Epithelial cell of esophagus (primary cell): ENCODE measurements around the gene DACT2.

ENCODE experiments used
- DNase-seq: peaks from one replicate; pipeline ENCODE4 v3.0.0; 2010; ENCODE audit warnings: low read depth
- H3K4me3 ChIP-seq: 2 replicates; pipeline ENCODE4 v1.5.1; 2011; ENCODE audit warnings: mild to moderate bottlenecking, low read length, control low read depth
- TF ChIP-seq, protein P1 (sequence below): IDR thresholded peaks from 2 replicates; pipeline ENCODE4 v1.5.1; 2011; ENCODE audit warnings: low read depth, mild to moderate bottlenecking, low read length, control low read depth, inconsistent platforms; ENCODE audit not compliant: insufficient read depth; ENCODE audit errors: missing control alignments

The DACT2 gene

DNA sequence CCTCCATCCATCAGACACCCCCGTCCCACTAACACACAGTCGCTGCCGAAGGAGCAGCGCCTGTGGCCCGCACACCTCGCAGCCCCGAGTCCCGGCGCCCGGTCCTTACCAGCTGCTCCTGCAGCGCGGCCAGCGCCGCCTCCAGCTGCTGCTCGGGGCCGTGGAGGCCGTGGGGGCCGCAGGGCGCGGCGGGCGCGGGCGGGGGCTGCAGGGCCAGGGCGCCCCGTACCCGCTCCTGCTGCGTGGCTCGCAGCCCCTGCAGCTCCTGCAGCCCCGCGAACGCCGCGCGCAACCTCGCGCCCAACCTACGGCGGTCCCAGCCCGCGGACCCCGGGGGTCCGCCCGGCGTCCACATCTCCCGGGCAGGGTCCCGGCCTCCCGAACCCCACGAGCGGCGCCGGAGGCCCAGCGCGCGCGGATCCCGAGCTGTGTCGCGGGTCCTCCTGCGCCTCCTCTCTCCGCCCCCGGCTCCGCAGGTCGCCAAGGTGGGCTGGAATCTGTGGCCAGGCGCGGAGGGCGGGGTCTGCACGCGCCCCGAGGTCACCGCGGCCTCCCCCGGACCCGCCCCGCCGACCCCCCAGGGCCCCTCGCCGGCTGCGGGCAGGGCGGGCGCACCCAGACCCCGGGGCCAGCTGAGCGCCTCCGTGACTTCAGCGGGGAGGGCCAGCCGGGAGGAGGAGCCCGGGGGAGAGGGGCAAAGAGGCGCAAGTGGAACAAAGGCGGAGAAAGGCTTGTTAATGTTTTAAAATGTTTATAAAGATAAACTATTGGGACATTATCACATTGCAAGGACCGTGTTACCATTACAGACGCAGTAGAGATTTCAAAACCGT is at the start of gene DACT2:
DACT2 (minus strand) TSS at position 499 of the 833 bp plus-strand sequence; CDS start at position 355, 144 bp downstream.
- TF ChIP-seq, protein P1, sequence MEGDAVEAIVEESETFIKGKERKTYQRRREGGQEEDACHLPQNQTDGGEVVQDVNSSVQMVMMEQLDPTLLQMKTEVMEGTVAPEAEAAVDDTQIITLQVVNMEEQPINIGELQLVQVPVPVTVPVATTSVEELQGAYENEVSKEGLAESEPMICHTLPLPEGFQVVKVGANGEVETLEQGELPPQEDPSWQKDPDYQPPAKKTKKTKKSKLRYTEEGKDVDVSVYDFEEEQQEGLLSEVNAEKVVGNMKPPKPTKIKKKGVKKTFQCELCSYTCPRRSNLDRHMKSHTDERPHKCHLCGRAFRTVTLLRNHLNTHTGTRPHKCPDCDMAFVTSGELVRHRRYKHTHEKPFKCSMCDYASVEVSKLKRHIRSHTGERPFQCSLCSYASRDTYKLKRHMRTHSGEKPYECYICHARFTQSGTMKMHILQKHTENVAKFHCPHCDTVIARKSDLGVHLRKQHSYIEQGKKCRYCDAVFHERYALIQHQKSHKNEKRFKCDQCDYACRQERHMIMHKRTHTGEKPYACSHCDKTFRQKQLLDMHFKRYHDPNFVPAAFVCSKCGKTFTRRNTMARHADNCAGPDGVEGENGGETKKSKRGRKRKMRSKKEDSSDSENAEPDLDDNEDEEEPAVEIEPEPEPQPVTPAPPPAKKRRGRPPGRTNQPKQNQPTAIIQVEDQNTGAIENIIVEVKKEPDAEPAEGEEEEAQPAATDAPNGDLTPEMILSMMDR: no peak
- no peak within 1 kb of the TSS for H3K4me3 ChIP-seq
- DNase-seq: no peak

DNA sequence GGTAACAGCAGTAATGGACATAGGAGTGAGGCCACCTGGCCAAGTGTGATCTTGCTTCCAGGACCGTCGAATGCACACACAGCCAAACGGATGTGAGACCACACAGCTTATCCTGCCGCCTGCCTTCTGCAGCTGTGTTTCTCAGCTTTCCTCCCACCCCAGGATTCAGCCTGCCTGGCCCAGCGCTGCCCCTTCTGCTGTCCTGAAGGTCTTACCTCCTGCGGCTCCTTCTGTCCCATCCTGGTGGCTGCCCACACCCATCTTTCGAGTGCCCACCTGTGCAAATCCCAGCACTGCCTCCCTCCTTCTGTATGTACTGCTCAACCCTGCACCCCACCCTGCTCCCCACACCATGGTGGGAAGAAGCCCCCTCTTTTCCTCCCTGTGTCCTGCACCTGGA is 49.4 kb upstream of the DACT2 start:
- no peak overlapping the region for H3K4me3 ChIP-seq
- TF ChIP-seq, protein P1: no peak
- DNase-seq: no peak

- no peak overlapping the region for H3K4me3 ChIP-seq
- DNase-seq: no peak
- TF ChIP-seq, protein P1: no peak
These were observed 48.7 kb upstream of the DACT2 start for GRCh38 chr6:168368066-168368820.

DNA sequence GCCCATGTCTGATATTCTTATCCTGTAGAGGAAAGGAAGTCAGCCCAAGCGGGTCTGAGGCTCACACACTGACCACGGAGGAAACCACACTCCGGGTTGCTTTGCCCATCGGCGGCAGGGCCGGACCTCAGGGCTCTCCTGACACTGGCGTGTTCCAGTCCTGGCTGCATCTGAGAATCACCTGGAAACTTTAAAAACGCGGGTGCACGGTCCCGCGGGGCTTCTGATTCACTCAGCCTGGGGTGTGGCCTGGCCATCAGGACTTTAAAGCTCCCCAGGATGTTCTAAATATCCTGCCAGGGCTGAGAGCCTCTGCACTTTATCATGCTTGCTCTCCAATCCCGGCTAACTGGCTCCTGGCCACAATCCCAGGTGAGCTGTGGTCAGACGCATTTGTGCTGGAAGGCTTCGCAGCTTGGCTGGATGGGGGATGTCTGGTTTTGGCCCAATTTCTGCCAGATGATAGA is 47.7 kb upstream of the DACT2 start:
- H3K4me3 ChIP-seq: no peak overlapping the region
- TF ChIP-seq, protein P1: no peak
- no peak for DNase-seq

DNA sequence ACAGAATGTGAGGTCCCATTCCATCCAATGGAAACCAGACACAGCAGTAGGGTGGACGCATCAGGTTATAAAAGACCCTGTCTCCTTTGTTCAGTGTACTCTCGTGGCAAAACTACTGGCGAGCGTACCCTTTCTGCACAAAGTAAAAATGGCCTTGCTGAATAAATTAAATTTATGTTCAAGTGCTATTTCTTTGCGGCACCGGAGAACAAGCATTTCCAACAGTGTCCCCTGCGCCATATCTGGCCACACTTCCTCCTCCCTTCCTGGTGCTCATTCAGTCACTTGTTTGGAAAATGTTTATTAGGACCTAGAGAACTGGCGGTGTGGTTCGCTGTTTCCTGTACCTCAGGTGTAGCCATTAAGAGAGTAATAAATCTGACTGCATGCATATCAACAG is 46.9 kb upstream of the DACT2 start:
- TF ChIP-seq, protein P1: no peak
- H3K4me3 ChIP-seq: no peak overlapping the region
- DNase-seq: no peak

DNA sequence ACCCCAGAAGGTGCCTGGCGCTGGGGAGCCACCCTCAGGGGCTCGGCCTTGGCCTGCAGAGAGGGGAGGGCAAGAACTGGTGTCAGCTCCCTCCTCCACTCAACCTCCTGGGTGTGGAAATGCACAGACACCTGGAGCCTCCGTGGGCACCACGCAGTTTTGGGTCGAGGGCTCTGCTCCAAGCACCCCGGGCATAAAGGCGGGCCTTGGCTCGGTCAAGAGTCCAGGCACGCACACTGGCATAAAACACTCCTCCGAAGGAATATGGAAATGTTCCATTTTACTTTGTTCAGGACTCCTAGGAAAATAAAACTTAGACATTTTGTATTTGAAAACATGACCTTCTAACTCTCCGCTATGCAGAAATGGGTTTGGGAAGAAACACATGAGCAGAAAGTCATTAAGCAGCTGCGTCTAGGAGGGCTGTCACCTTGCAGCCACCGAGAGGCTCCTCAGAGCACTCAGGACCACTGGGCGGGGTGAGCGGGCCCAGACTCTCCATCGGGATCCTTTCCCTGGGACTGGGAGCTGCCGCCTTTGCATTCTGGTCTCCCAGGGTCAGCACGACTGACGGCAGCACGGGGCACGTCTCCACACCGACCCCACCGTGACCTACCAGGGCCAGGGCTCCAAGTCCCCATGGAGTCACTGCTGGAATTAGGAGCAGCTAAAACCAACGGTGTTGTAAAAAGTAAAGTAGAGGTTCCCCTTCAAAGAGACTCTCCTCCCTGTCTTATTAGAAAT is 46.0 kb upstream of the DACT2 start:
- DNase-seq: no peak
- TF ChIP-seq, protein P1: no peak
- H3K4me3 ChIP-seq: no peak overlapping the region
